Dermis microvascular lymphatic vessel endothelial cell (primary cell): ENCODE results near the gene PSMD6. TPM values are rescaled to one million over a fixed set of nuclear protein-coding genes. Genes with fewer than 3 reads are reported as not detected.

Experiments
- DNase-seq, 2 donors: peaks; one replicate each; pipeline versions ENCODE4 v3.0.0 to v3.0.0-alpha.2; 2010; ENCODE audit warnings: low read depth in 2 of 2
- total RNA-seq: library from RNA; depleted of rRNA; stranded (reverse); fragments of >200 nt; gene quantifications from 2 replicates; pipeline ENCODE4 v1.2.1, GENCODE V29; 2014

The PSMD6 gene
- total RNA-seq, 1 donor from 2014 or later, result 99.6 TPM

DNA sequence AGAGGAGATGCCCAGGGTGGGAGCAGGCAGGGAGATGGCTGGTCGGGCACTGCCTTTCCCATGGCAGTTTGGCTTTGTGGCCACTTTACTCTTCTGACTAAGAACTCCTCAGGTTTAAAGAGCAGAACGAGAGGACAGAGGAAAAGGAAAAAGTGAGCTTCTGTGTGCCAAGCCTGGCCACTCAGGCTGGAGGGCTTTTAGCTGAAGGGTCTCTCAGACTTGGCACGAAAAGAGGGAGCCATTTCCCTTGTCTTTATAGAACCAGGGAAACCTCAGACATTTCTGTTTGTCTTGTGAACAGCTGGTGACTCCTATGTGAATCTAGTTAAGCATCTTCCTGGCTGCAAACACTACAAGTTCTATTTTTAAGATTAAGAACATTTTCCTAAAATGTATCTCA, 23.3 kb upstream of the PSMD6 start:
- no peak for DNase-seq

DNA sequence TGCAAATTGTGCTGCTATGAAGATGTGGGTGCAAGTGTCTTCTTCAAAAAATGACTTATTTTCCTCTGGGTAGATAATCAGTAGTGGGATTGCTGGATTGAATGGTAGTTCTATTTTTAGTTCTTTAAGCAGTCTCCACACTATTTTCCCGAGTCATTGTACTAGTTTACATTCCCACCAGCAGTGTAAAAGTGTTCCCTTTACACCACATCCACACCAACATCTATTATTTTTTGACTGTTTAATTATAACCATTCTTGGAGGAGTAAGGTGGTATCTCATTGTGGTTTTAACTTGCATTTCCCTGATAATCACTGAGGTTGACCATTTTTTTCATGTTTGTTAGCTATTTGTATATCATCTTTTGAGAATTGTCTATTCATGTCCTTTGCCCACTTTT, 19.7 kb upstream of the PSMD6 start:
- DNase-seq, result no peak

DNA sequence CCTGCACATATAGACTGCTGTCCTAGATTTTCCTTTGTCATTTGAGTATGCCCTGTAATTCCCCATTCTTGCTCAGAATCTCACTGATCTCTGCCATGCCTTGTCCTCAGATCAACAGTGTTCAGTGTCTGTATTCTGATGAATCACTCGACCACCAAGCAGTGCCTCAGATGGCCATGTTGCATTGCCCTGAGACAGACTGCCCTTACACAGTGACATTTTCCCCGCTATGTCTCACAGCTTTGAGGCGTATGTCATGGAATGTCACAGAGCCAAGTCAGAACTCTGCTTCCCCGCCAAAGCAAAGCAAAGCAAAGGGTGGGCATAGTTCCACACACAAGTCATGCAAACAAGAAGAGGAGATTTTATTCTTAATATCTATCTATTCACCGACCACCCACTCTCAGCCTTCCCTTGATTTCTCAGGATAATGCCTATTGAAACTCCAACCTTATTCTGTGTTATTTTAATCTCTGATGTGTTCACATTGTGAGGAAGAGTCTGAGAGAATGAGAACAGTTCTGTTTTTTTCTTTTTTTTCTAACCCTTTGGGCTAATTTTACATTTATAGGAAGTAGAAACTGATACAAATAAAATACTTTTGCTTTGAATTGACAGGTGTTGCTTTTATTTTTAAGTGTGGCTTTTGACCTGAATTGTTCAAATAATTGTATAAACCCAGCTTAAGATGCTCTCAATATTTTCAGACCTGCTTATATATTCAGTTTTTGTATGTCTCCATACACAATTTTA, 16.9 kb upstream of the PSMD6 start:
- DNase-seq, result no peak

DNA sequence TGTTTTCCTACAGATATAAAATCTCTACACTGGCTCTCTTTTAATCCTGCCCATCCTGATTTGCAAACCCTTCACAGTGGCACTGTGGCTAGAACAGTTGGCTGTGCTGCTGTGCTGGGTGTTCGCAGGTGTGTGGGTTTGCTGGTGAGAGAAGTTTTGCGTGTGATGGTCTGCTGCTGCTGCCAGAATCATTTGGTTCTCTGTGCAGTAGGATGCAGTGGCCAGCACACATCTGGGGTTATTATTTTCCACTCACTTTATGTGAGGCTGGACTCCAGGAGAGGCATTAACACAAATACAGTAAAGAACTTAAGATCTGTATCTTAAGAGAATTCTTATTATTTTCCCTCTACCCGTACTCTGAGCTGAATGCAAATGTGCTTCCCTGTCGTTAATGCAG, 16.0 kb upstream of the PSMD6 start:
- no peak for DNase-seq

DNA sequence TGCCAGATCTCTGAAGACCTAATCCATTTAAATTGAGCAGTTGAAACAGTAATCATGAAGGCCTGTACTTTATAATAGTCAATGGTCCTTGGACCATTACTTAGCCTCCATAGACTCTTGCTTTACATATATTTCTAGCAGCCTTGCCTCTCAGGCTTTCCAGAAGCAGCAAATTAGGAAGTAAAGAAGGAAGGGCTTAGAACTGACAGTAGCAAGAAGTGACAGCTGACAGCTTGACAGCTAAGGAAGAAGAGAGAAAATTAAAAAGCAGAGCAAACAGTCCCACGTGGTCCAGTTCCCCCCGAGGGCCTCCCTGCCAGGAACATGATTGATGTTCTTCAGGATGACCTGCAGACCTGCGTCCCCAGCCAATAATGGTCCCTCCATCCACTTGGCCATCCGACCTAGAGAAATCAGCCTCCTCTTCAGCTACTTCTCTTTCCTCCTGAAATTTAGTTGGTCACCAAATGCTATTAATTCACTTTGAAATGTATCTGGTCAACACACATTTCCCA, 15.0 kb upstream of the PSMD6 start:
- no peak for DNase-seq

DNA sequence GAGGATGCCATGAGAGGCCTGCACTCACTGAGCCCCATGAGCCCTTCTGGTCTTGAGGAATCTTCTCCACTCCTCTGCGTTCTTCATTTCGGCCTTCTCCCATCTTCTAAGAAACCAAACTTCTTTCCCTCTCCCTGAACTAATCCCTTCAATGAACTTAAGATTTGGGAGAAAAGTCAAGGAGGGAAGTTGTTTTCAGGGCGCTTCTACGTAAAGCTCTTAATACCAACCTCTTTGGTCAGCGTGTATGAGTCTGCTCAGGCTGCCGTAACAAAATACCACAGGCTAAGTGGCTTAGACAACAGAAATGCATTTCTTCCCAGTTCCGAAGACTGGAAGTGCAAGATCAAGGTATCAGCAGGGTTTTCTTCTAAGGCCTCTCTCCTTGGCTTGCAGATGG, 13.8 kb upstream of the PSMD6 start:
- no peak for DNase-seq

DNA sequence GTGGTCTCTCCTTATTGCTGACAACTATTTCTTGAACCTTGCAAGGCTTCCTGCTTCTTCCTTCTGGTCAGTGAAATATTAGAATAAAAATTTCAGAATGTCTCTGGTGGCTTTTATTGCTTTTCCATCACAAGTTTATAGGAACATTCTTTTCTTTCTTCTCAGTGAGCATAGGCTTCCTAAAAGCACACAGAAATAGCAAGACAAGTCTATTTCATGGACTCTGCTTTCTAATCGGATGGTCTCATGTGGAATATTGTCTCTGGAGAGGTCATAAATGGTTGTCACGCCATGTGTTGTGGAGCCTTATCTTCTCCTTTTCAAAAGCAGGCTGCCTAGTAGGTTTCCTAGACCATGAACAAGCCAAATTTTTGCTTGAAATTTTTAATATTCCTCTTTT, 9.8 kb upstream of the PSMD6 start:
- DNase-seq, result no peak

DNA sequence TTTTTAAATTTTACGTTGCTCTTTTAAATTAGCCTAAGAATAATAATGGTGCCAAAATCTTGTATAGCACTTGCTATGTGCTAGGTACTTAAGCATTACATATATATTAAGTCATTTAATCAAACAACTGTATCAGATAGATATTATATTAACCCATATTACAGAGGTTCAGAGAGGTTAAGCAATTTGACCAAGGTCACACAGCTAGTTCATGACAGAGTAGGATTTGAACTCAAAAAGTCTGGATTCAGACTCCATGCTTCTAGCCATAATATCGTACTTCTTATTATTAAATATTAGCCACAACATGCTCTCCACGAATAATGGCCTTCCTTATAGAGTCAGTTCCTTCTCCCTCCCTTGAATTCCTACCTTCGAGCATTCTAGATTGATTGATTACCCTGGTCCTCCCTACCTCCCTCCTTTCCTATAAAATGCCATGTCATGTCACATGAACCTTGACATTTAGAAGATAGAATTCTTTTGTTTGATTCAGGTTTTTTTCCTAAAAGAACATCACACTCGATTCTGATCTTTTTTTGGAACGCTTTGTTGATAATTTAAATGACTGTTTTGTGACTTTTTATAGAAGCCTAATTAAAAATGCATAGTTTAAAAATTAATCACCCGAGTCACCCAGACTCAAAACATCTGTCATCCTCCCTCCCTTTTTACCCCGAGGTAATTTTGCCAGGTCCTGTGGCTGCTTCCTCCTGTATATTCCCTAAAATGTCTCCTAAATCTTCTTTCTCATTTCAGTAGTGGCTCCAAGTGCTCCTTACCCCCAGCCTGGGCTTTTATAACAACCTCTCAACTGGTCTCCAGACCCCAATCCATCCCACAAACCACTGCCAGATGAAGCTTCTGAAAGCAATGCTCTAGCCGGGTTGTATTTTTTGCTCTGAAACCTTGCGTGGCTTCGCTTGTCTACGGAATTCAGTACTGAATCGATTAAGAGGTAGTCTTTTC, 8.5 kb upstream of the PSMD6 start:
- no peak for DNase-seq

DNA sequence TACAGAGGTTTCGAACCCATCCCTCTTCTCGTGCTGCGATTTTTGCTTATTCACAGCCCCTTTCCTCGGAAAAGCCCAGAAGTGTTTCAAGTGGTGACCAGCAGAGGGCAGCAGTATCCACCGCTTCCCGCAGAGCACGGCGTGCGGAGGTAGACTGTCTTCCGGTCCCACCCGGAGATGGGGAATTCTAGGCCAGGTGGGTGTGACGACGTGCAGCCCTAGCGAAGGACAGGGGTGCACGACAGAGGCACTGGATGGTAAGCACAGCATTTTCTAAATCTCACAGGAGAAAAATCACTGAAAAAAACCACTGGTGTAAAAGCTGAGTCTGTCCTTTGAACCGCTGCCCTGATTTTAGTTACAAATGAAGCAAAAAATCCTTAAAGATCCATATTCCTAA, 7.4 kb upstream of the PSMD6 start:
- peak; percentile 36 to 57 for DNase-seq

DNA sequence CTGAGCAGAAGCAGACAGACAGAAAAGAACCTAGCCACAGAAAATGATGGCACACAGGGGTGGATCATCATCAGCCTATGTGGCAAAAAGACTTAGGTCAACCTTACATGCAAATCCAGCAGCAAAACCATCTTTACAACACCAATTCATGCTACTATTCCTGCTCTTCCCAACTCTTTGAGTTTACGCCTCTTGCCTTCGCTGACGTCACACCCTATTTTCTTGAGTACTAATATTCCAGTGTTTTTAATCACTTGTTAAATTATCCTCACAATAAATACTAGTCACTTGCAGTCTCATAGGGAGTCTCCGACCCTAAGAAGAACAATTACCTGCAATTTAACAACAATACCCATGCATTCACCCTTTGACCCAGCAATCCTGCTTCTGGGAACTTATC, 6.0 kb upstream of the PSMD6 start:
- no peak for DNase-seq

DNA sequence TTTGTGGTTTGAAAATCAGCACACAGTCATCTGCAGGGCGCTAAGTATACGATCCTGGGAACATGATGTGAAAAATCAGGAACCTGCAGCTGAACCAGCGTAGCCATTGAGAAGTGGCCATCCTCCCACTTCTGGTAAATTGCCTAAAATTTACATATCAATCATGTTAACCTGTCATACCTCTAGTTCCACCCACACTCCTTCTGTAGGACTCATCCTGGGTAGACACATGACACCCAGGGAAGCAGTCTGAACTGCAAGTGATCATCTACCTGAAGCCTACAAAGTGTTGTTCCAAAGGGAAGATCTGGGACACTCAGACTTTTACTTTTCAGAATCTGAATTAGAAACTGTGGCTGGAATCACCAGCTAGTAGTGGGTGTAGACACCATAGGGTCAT, 5.5 kb upstream of the PSMD6 start:
- no peak for DNase-seq

DNA sequence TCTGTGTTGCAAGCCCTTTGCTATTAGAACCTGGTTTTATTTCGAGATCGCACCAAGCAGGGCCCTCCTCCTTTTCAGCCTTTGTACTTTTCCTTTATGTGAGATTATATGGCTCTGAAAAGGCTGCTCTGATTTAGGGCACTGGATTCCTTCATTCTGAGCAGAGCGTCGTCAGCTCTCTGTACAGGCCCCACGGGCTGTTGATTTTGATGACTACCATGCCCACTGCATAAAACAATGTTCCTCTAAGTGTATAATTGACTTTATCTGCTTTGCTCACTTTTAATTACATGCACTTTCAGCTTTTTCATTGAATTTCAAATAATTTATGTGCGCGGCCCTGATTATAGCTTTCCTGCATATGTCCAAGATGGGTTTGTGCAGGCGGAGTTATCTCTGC, 4.4 kb upstream of the PSMD6 start:
- DNase-seq, result no peak

DNA sequence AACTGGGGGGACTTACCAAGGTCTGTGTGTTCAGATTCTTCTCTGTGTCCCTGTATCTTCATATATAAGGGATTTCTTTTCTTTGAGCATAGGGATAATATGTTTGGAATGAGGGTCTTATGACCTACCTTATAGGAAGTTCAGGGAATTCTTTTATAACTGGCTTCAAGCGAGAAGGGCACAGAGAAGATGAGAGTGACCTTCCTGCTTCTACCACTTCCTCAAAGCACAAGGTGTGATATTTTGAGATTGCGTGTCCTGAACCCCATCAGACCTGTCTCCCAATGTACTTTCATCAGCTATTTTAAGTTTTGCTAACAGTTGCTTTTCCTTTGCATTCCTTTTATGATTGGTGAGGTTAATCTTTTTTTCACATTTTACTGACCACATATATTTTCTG, 3.1 kb upstream of the PSMD6 start:
- DNase-seq, result no peak

DNA sequence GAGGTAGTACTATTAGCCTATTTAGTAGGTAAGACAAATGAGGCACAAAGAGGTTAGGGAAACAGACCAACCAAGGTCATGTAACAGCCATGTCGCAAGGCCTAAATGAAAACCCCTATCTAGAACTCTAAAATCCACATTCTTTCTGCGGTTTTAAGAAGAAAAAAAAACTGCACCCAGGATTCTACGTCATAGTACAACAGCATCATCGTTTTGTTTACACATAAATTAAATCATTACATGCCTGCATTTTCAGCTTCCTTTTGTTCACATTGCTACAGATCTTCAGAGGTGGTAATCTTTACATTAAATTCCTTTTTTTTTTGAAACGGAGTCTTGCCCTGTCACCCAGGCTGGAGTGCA, 548 bp upstream of the PSMD6 start:
- DNase-seq, result no peak

DNA sequence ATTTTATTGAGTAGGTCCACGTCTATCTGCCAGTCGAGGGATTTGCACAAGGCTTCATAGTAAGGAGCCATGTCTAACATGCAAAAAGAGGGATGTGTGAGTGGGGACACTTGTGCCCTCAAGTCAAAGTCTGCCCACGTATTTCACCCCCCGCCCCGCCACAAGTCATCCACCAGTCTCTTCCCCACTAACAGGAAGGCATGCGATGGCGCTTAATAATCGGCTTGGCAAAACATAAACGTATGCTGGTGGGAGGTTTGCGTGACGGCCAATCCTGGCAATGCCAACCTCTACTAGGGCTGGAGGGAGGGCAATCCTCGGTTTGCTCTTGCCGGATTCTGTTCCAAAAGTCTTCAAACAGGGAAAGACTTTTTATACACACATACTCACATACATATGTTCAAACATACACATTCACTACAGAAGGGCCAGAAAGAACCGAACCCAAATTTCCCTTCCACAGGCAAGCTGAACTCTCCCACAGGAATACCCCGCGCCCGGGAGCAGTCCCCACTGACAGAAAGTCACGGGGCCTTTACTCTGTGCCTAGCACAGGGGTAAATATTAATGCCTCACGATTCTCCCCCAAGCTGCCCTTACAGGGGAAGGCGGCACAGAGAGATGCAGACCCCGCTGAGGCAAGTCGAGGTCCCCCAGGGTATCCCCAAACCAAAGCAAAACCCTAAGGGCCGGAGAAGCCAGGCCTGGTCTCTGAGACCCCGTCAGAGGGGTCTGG, 675 bp downstream of the PSMD6 start:
- peak in 1 of 2 donors; percentile 73 for DNase-seq

DNA sequence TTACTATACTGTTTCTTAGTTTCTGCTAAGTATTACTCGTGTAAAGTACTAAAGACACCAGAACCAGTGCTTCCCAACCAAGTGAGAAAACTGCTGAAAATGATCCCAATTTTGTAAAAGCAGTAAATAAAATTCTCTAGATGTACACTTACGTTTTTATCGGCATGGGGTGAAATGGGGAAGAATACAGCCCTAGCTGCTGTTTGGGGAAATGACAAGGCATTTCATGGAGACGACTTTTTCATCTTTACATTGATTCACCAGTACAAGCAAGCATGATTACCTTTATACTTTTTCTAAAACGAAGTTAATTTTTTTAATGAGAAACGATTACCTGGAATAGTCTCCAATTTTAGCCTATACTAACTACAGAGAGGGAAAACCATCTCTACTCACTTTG, 1.4 kb downstream of the PSMD6 start:
- DNase-seq, result no peak

DNA sequence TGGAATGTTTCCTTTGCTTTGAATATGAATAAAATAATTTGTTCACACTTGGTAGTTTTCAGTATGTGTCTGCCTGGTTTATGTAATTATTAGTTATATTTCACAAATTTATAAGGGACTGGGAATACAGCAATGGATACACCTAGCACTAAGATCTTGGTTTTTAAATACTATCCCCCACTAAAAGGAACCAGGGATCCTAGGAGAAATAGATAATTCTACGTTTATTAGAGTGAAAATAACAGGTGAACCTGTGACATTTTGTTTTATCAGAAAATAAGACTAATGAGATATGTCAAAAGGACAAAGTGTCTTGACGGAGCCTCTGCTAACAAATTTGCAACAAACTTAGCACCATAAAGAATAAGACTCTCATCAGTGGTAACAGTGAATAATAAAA, 3.4 kb downstream of the PSMD6 start:
- no peak for DNase-seq

DNA sequence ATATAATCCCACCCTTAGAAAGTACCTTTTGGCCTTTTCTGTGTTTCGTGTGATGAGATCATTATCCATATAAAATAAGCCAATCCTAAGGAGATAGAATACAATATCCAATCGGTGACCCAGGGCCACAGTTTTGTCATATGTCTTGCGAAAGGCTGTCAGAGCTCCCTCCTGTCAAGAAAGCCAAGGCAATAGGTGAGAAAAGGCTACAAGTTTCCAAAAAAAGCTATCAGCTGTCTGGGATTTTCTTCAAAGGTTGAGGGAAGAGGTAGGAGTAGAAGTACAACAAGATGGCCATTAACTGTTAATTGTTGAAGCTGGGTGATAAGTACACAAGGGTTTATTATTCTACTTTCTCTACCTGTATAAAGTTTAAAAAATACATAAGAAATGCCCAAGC, 4.0 kb downstream of the PSMD6 start:
- no peak for DNase-seq

DNA sequence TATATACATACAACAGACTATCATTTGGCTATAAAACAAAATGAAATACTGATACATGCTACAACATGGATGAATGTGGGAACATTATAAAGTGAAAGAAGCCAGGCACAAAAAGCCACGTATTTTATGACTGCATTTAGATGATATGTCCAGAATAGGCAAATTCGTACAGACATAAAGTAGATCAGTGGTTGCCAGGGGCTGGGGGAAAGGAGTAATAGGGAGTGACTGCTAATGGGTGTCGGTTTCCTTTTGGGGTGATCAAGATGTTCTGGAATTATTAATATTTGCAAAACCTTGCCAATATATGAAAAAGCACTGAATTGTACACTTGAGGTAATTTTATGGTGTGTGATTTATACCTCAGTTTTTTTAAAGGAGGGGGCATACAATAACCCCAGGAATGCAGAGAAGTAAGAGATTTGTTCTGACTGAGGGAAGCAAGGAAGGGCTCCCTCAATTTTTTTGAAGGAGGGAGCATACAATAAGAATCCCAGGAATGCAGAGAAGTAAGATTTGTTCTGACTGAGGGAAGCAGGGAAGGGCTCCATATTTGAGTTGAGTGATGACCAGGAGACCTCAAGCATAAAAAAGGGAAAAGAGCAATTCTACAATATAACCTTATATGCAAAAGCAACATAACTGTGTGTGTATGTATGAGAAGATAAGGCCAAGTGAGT, 6.2 kb downstream of the PSMD6 start:
- DNase-seq, result no peak

DNA sequence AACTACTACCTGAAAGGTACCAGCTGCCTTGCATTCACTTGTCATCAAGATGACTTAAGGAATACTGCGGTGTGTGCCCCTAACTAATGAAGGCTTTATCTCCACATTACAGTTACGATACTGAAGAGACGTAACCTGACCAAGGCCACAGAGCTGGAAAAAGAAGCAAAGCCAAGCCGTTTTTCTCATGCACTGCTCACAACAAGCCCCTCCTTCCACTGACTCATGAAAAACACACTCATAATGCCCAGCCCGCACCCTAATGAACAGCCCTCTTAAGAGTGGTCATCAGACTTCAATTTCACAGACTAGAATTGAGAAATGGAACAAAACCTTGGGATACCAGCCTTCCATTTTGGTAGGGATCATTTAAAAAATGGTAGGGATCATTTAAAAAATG, 11.6 kb downstream of the PSMD6 start:
- DNase-seq, result peak in 1 of 2 donors; percentile 30

DNA sequence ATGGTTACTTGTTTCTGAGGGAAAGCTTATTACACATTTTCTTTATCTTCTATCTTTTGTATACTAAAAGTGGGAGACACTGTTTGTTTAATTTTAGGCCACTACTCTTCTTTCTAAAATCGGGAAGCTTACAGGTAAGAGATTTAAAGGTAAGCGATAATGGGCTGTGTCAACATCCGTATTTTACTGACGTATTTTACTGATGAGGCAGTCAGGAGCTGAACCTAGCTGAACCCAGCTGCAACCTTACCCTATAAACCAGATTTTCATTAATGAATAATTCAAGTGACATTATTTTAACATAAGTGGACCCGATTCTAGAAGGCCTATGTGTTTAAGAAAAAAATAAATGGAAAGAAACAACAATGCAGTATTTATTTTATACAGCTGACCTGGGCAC, 13.1 kb downstream of the PSMD6 start:
- no peak for DNase-seq
